BLaER1 (cell line): ENCODE measurements around the gene TIMM22.
A peak's percentile ranks its signal among the peaks of the same experiment; 100 is the strongest.

Experiments
- H3K27ac ChIP-seq: shearing (Covaris generic); formaldehyde crosslinking; 2 replicates; pipeline ENCODE4 v1.8.1; 2022
- H3K27me3 ChIP-seq: shearing (Covaris generic); formaldehyde crosslinking; 2 replicates; pipeline ENCODE4 v1.8.1; 2022
- H3K36me3 ChIP-seq: shearing (Covaris generic); formaldehyde crosslinking; 2 replicates; pipeline ENCODE4 v1.8.1; 2022
- H3K4me1 ChIP-seq: shearing (Covaris generic); formaldehyde crosslinking; 2 replicates; pipeline ENCODE4 v1.8.1; 2022
- H3K4me2 ChIP-seq: shearing (Covaris generic); formaldehyde crosslinking; 2 replicates; pipeline ENCODE4 v1.8.1; 2022
- H3K4me3 ChIP-seq: shearing (Covaris generic); formaldehyde crosslinking; 2 replicates; pipeline ENCODE4 v1.8.1; 2022
- H3K9ac ChIP-seq: shearing (Covaris generic); formaldehyde crosslinking; 2 replicates; pipeline ENCODE4 v1.8.1; 2022
- H3K9me3 ChIP-seq: shearing (Covaris generic); formaldehyde crosslinking; 2 replicates; pipeline ENCODE4 v1.8.1; 2022
- H4K20me1 ChIP-seq: shearing (Covaris generic); formaldehyde crosslinking; 2 replicates; pipeline ENCODE4 v1.8.1; 2022
- Cebpa-rat ChIP-seq: shearing (Covaris generic); IDR thresholded peaks from 2 replicates; pipeline ENCODE4 v1.8.1; 2022

The TIMM22 gene

DNA sequence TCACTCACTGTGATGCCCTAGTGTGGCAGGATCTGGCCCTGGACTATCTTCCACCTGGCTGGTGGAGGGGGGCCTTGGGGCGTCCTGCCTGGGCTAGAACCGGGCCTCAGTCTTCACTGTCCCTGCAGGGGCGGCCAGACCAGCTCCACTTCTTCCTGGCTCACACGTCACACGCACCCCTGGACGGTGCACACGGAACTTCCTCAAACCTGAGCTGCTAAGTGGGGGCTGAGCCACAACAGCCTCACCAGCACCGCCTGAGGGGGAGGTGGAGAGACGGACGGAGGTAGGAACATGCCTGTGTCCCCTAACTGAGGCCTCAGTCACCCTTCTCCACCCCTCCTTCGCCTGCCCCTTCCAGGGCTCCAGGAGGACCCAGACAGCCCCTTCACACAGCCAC is 36.6 kb downstream of the TIMM22 start:
- H3K9ac ChIP-seq: no peak overlapping the region
- no peak for TF ChIP-seq Cebpa-rat
- H3K4me1 ChIP-seq: peaks cover 47% of the 10 kb centered on the region
- H3K4me2 ChIP-seq: peak overlapping the region; percentile 80
- peaks cover 5% of the 10 kb centered on the region; the same call in 1 of the 2 replicates for H3K36me3 ChIP-seq
- peaks cover 46% of the 10 kb centered on the region for H4K20me1 ChIP-seq
- H3K27ac ChIP-seq: no peak overlapping the region
- no peaks in the 10 kb centered on the region for H3K27me3 ChIP-seq
- no peak overlapping the region for H3K4me3 ChIP-seq
- no peaks in the 10 kb centered on the region for H3K9me3 ChIP-seq

DNA sequence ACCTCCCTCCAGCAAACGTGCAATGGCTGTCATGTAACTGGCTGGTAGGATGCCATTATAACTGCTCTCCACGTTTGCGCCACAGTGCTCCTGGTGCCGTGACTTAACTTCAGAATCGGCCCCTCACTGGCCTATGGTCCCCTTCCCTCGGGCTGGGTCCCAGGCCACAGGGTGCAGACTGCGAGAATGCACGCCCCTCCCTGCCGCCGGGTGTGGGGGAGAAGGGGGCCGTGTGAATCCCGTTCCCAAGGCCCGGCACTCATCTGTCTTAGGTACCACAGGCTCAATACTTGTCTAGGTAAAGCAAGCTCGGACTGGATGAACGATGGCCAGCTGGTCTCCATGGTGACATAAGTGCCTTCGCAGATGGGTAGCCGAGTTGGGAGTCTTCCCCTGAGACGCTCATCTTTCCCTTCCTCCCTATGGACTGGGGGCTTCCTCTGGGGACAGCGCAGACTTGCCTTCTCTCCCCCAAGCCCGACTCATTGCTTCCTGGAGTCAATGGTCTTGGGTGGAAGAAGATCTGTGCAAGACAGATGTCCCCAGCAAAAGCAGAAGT is 37.8 kb downstream of the TIMM22 start:
- H3K27me3 ChIP-seq: no peaks in the 10 kb centered on the region
- no peaks in the 10 kb centered on the region for H3K9me3 ChIP-seq
- peaks cover 57% of the 10 kb centered on the region for H3K4me1 ChIP-seq
- no peak overlapping the region for H3K4me3 ChIP-seq
- H3K27ac ChIP-seq: no peak overlapping the region
- TF ChIP-seq Cebpa-rat: no peak
- peaks cover 5% of the 10 kb centered on the region; the same call in 1 of the 2 replicates for H3K36me3 ChIP-seq
- no peak overlapping the region for H3K9ac ChIP-seq
- H3K4me2 ChIP-seq: peak overlapping the region; percentile 80
- H4K20me1 ChIP-seq: peaks cover 39% of the 10 kb centered on the region

DNA sequence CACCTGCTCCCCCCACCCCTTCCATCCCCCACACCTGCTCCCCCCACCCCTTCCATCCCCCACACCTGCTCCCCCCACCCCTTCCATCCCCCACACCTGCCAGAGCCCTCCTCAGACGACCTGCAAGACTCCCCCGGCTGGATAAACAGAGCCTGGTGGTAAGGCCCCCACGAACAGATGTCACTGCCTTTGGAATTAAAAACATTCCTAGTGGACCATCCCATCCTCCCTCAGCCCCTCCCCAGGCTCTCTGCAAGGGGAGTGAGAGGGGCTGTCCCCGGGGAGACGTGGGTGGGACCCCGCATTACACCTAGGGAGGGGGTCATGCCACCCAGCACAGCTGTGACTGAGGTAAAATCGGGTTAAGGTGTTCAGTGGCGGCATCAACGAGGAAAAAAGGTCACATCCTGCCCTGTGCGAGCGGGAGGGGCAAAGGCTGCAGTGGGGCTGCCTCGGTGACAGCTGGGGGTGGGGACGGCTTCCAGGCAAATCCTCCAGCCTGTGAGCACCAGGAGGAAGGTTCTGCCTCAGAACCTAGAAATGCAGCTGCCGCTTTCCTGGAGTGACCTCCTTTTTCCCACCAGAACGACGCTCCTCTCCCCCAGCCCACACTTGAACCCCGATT is 38.7 kb downstream of the TIMM22 start:
- H3K4me2 ChIP-seq: peak overlapping the region; percentile 49
- H3K4me3 ChIP-seq: no peak overlapping the region
- H4K20me1 ChIP-seq: peaks cover 30% of the 10 kb centered on the region
- H3K27ac ChIP-seq: no peak overlapping the region
- no peak for TF ChIP-seq Cebpa-rat
- no peak overlapping the region for H3K9ac ChIP-seq
- peaks cover 66% of the 10 kb centered on the region for H3K4me1 ChIP-seq
- H3K27me3 ChIP-seq: no peaks in the 10 kb centered on the region
- no peaks in the 10 kb centered on the region for H3K9me3 ChIP-seq
- peaks cover under 1% of the 10 kb centered on the region; the same call in 1 of the 2 replicates for H3K36me3 ChIP-seq

DNA sequence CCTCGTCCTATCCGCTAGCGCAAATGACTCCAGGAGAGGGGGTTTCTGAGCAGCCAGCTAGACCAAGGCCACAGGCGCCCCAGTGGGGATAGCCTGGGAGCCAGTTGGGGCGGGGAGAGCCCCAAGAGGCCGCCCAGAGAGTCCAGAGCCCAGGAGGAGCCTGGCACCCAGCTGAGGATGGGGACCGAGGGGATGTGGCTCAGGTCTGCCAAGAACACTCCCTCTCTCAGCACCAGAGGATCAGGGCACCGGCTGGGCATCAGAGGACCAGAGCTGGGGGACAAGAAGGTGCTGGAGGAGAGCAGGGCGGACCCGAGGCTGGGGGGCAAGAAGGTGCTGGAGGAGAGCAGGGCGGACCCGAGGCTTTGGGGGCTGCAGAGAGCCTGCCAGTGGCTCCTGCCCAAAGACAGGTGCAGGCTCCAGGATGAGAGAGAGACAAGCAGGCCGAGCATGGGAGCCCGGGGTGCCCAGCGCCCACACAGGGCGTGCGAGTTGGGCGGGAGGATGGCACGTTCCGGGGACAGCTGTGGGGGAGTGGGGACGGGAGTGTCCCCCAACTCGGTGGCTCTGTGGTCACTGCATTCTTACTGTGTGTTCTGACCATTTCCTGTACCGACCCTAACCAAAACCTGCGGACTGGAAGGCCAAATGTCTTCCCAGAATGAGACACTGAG is 39.4 kb downstream of the TIMM22 start:
- no peak for TF ChIP-seq Cebpa-rat
- no peaks in the 10 kb centered on the region for H3K27me3 ChIP-seq
- H3K4me2 ChIP-seq: peak overlapping the region; percentile 49
- H4K20me1 ChIP-seq: peaks cover 29% of the 10 kb centered on the region
- H3K9ac ChIP-seq: no peak overlapping the region
- peaks cover 73% of the 10 kb centered on the region for H3K4me1 ChIP-seq
- H3K9me3 ChIP-seq: no peaks in the 10 kb centered on the region
- no peak overlapping the region for H3K4me3 ChIP-seq
- H3K36me3 ChIP-seq: no peaks in the 10 kb centered on the region
- no peak overlapping the region for H3K27ac ChIP-seq

DNA sequence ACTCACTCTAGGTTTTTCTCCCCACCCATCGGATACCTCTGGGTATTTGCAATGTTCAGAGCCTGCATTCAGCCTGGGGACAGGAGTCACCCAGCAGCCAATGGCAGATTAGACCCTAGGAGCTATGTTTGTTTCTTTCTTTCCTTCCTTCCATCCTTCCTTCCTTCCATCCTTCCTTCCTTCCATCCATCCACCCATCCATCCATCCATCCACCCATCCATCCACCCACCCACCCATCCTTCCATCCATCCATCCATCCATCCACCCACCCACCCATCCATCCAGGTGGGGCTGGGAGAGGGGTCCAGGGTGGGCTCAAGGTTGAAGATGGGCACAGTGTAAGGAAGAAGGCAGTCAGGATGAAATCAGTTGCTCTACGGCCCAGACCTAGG is 39.9 kb downstream of the TIMM22 start:
- H3K9ac ChIP-seq: no peak overlapping the region
- H4K20me1 ChIP-seq: peaks cover 29% of the 10 kb centered on the region
- no peak overlapping the region for H3K4me2 ChIP-seq
- no peak overlapping the region for H3K4me3 ChIP-seq
- no peaks in the 10 kb centered on the region for H3K9me3 ChIP-seq
- H3K27me3 ChIP-seq: no peaks in the 10 kb centered on the region
- no peak overlapping the region for H3K27ac ChIP-seq
- H3K4me1 ChIP-seq: peaks cover 74% of the 10 kb centered on the region
- H3K36me3 ChIP-seq: peaks cover 3% of the 10 kb centered on the region
- TF ChIP-seq Cebpa-rat: no peak

DNA sequence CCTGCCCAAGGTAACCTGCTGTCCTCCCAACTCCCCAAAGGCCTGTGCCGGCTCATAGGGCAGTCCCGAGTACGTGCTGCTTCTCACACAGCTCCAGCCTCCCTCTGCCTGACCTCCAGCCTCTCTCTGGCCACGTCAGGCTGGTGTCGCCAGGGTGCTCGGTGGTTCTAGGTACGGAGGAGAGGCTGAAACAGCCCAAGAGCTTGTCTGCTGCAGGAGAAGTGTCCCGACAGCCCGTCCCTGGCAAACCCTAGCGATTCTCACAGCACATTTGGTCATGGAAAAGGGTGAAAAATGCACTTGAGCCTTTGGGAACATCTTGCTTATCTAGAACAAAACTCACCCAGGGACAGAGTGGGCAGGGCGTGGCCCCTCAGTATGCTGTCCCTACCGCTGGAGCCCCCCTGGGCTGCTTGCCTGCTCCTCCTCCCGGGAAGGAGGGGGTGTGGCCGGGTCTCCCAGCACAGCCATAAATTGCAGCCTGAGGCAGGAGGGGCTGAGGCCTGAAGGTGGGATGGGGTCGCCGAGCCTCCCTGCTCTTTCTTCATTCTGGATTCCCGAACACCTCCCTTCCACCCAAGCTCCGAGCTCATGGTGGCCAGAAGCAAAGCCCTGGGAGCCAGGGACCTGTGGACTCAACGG is 40.4 kb downstream of the TIMM22 start:
- no peaks in the 10 kb centered on the region for H3K9me3 ChIP-seq

DNA sequence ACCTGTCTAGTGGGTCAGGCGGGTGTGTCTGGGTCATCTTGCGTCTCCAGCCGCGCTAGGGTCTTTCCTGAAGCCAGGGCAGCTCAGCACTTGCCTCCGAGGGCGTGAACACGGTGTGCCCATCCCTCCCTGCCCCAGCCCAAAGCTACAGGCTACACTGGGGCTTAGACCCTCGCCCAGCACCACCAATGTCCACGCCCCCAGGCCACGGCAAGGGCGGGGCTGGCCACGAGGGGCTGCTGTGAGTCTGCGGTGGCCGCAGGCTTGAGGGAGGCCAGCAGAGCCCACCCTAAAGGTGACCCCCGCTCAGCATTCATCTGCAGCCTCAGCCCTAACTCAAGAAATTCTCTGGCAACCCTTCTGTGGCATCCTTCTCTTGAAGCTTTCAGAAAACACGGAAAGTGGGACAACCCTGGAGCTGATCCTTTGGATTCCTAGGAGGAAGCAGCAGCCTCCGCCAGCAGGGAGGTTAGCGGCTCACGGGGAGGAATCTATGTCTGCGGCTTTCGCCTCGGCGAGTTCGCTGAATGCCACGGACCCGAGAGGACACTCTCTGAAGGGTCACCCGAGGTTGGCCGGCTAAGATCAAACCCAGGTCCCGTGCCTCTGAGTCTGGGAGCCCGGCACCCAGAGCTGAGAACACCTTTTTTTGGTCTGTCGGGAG is 41.7 kb downstream of the TIMM22 start:
- no peaks in the 10 kb centered on the region for H3K27me3 ChIP-seq
- no peak overlapping the region for H3K4me3 ChIP-seq
- H3K9me3 ChIP-seq: no peaks in the 10 kb centered on the region

More for the DNA sequence above, 40.4 kb downstream of the TIMM22 start:
- no peak overlapping the region for H3K4me2 ChIP-seq
- peaks cover 24% of the 10 kb centered on the region for H4K20me1 ChIP-seq
- H3K4me3 ChIP-seq: no peak overlapping the region
- H3K27ac ChIP-seq: no peak overlapping the region
- TF ChIP-seq Cebpa-rat: no peak
- H3K9ac ChIP-seq: no peak overlapping the region
- H3K4me1 ChIP-seq: peaks cover 69% of the 10 kb centered on the region
- peaks cover 8% of the 10 kb centered on the region for H3K36me3 ChIP-seq
- H3K27me3 ChIP-seq: no peaks in the 10 kb centered on the region

DNA sequence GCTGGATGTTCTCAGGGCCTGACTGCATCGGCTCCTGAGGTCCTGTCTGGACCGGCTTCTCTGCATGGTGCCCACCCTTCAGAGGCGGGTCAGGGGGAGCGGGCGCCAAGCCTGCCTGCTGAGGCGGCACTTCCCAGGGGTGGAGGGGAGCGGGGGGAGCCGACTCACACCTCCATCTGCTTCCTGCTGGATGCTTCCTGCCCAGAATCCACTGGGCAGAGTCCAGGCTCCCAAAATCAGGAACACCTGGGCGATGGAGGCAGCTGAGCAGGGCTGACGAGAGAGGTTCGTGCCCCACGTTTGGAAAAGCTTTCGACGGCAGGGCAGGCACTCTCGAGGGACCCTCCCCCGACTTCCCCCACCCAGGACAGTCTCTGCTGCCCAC is 42.2 kb downstream of the TIMM22 start:
- no peaks in the 10 kb centered on the region for H3K27me3 ChIP-seq
- no peaks in the 10 kb centered on the region for H3K9me3 ChIP-seq
- H4K20me1 ChIP-seq: peaks cover 6% of the 10 kb centered on the region
- H3K27ac ChIP-seq: peak overlapping the region; percentile 97
- peak overlapping the region; percentile 97 for H3K4me2 ChIP-seq
- peaks cover 14% of the 10 kb centered on the region for H3K36me3 ChIP-seq
- peak overlapping the region; percentile 54; the same call in 1 of the 2 replicates for H3K4me3 ChIP-seq
- peaks cover 62% of the 10 kb centered on the region for H3K4me1 ChIP-seq
- TF ChIP-seq Cebpa-rat: no peak
- H3K9ac ChIP-seq: peak overlapping the region; percentile 85; the same call in 1 of the 2 replicates

More for the DNA sequence above, 41.7 kb downstream of the TIMM22 start:
- no peak for TF ChIP-seq Cebpa-rat
- H3K27ac ChIP-seq: peak overlapping the region; percentile 97
- peak overlapping the region; percentile 97 for H3K4me2 ChIP-seq
- H4K20me1 ChIP-seq: peaks cover 12% of the 10 kb centered on the region
- H3K4me1 ChIP-seq: peaks cover 62% of the 10 kb centered on the region
- H3K9ac ChIP-seq: no peak overlapping the region
- H3K36me3 ChIP-seq: peaks cover 14% of the 10 kb centered on the region

DNA sequence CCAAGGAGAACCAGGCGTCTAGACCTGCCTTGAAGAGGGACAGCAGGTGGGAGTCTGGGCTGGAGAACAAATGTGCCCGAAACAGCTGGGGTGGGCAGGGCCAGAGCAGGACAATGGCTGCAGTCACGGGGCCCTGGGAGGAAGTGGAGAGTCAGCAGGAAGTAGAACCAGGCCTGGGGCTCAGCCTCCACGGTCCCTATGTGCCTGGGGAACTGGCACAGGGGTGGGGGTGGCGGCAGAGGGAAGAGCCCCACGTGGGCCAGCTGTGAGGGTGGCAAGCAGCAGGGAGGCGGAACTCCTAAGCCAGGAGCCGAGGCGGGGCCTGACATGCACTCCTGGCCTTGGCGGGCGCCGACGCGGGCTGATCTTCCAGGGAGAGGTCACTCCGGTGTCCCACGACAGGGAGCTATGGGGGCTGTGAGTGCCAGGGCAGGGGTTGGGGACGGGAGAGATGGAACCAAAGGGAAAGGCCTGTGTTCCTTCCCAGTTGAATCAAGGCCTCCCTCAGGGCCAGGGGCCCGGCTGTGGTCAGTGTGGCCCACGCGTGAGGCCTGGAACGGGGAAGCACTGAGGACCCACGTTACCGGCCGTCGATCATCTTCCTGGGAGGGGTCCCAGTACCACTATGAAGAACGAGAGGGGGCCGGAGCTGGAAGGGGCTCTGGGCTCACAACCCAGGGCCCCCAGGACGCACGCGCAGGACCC is 42.7 kb downstream of the TIMM22 start:
- H3K4me1 ChIP-seq: peaks cover 59% of the 10 kb centered on the region
- peaks cover under 1% of the 10 kb centered on the region; the same call in 1 of the 2 replicates for H4K20me1 ChIP-seq
- H3K27ac ChIP-seq: peak overlapping the region; percentile 97
- H3K9ac ChIP-seq: peak overlapping the region; percentile 85
- peak overlapping the region; percentile 54 for H3K4me3 ChIP-seq
- TF ChIP-seq Cebpa-rat: no peak
- no peaks in the 10 kb centered on the region for H3K27me3 ChIP-seq
- peak overlapping the region; percentile 97 for H3K4me2 ChIP-seq
- peaks cover 14% of the 10 kb centered on the region for H3K36me3 ChIP-seq
- H3K9me3 ChIP-seq: no peaks in the 10 kb centered on the region
